GM23338 (cell line): ENCODE data around the gene TMEM121. TPM values are rescaled to one million over a fixed set of nuclear protein-coding genes. Genes with fewer than 3 reads are reported as not detected.

Experiments
- ATAC-seq: fragments of 200-7000 bp; cut with Tn5 transposase; 3 replicates; pipeline ENCODE4 v1.9.1; 2020
- DNase-seq: peaks from one replicate; pipeline ENCODE4 v3.0.0-alpha.2; 2015; ENCODE audit warnings: low spot score
- H2AFZ ChIP-seq: fragments of 200-600 bp; sonication (generic); 2 replicates; pipeline ENCODE4 v1.8.0; 2016; ENCODE audit warnings: antibody characterized with exemption, mild to moderate bottlenecking, moderate library complexity
- H3F3A ChIP-seq: fragments of 200-600 bp; sonication (generic); replicated peaks from 2 replicates; pipeline ENCODE4 v1.8.0; 2017; ENCODE audit warnings: antibody characterized with exemption, mixed run types, low read depth
- H3K27ac ChIP-seq: fragments of 200-600 bp; sonication (generic); 2 replicates; pipeline ENCODE4 v1.6.1; 2016; ENCODE audit warnings: low read depth
- H3K27me3 ChIP-seq: fragments of 200-600 bp; sonication (generic); 2 replicates; pipeline ENCODE4 v1.8.0; 2016; ENCODE audit warnings: mild to moderate bottlenecking, mixed run types, moderate library complexity; ENCODE audit not compliant: insufficient read depth
- H3K36me3 ChIP-seq: fragments of 200-600 bp; sonication (generic); 2 replicates; pipeline ENCODE4 v1.8.0; 2016; ENCODE audit warnings: mild to moderate bottlenecking; ENCODE audit not compliant: insufficient read depth
- H3K4me1 ChIP-seq: fragments of 200-600 bp; sonication (generic); 2 replicates; pipeline ENCODE4 v1.8.0; 2016; ENCODE audit warnings: mild to moderate bottlenecking, moderate library complexity; ENCODE audit not compliant: insufficient read depth
- H3K4me2 ChIP-seq: fragments of 200-600 bp; sonication (generic); 2 replicates; pipeline ENCODE4 v1.7.1; 2017; ENCODE audit warnings: mixed run types
- H3K4me3 ChIP-seq: fragments of 200-600 bp; sonication (generic); 2 replicates; pipeline ENCODE4 v1.6.1; 2016; ENCODE audit warnings: mixed run types
- H3K79me2 ChIP-seq: fragments of 200-600 bp; sonication (generic); replicated peaks from 2 replicates; pipeline ENCODE4 v1.8.0; 2017; ENCODE audit warnings: mild to moderate bottlenecking; ENCODE audit not compliant: insufficient read depth
- H3K9me2 ChIP-seq: fragments of 200-600 bp; sonication (generic); 2 replicates; pipeline ENCODE4 v1.8.0; 2017; ENCODE audit not compliant: insufficient read depth
- H4K20me1 ChIP-seq: fragments of 200-600 bp; sonication (generic); replicated peaks from 2 replicates; pipeline ENCODE4 v1.8.0; 2017; ENCODE audit warnings: mild to moderate bottlenecking; ENCODE audit not compliant: insufficient read depth
- H3K27ac Mint-ChIP-seq: 2 replicates; pipeline ENCODE4 v1.8.0; 2020; ENCODE audit warnings: inconsistent platforms, mild to moderate bottlenecking, moderate library complexity, mixed read lengths
- H3K27me3 Mint-ChIP-seq: 3 replicates; pipeline ENCODE4 v1.8.0; 2022; ENCODE audit warnings: low read depth, mild to moderate bottlenecking, moderate library complexity, mixed read lengths, inconsistent platforms; ENCODE audit not compliant: insufficient read depth, poor library complexity
- H3K36me3 Mint-ChIP-seq: 3 replicates; pipeline ENCODE4 v1.8.0; 2021; ENCODE audit warnings: low read depth, mild to moderate bottlenecking, inconsistent platforms, moderate library complexity, mixed read lengths
- H3K4me1 Mint-ChIP-seq: 3 replicates; pipeline ENCODE4 v1.8.0; 2020; ENCODE audit warnings: mild to moderate bottlenecking, inconsistent platforms, mixed read lengths
- H3K4me3 Mint-ChIP-seq: 3 replicates; pipeline ENCODE4 v1.8.0; 2021; ENCODE audit warnings: moderate library complexity, mild to moderate bottlenecking, inconsistent platforms, mixed read lengths
- H3K9me3 Mint-ChIP-seq: 3 replicates; pipeline ENCODE4 v1.8.0; 2020; ENCODE audit warnings: moderate library complexity, mild to moderate bottlenecking, inconsistent platforms, mixed read lengths
- EZH2 ChIP-seq: fragments of 200-600 bp; sonication (generic); IDR thresholded peaks from one replicate; pipeline ENCODE4 v1.8.0; 2017; ENCODE audit warnings: antibody characterized with exemption, mild to moderate bottlenecking, low read depth; ENCODE audit not compliant: unreplicated experiment
- EZH2phosphoT487 ChIP-seq: fragments of 200-600 bp; sonication (generic); IDR thresholded peaks from one replicate; pipeline ENCODE4 v1.8.1; 2018; ENCODE audit warnings: antibody characterized with exemption; ENCODE audit not compliant: unreplicated experiment
- JUNB ChIP-seq: IDR thresholded peaks from one replicate; pipeline ENCODE4 v1.6.1; 2016; ENCODE audit warnings: antibody characterized with exemption; ENCODE audit not compliant: unreplicated experiment
- polyA plus RNA-seq: library from polyadenylated mRNA; unstranded; fragments of >200 nt; fragmentation: Nextera tagmentation; extraction: Ambion mirVana; gene quantifications from 2 replicates; pipeline ENCODE4 v1.2.1, GENCODE V29; 2016
- total RNA-seq: library from RNA; depleted of rRNA; stranded (reverse); fragments of >200 nt; shearing (Covaris generic); gene quantifications from 2 replicates; pipeline ENCODE4 v1.2.3, GENCODE V29; 2014
- TF ChIP-seq, protein P1 (sequence below): IDR thresholded peaks from 2 replicates; pipeline ENCODE4 v1.6.1; 2016; ENCODE audit warnings: antibody characterized with exemption
- TF ChIP-seq, protein P2 (sequence below): fragments of 250-450 bp; sonication (Bioruptor Pico); IDR thresholded peaks from 2 replicates; pipeline ENCODE4 v1.5.0; 2020; ENCODE audit warnings: mild to moderate bottlenecking, moderate library complexity

The TMEM121 gene
- total and polyA plus RNA-seq, 2 experiments from 2014 or later, result 0.13 to 1.3 TPM

DNA sequence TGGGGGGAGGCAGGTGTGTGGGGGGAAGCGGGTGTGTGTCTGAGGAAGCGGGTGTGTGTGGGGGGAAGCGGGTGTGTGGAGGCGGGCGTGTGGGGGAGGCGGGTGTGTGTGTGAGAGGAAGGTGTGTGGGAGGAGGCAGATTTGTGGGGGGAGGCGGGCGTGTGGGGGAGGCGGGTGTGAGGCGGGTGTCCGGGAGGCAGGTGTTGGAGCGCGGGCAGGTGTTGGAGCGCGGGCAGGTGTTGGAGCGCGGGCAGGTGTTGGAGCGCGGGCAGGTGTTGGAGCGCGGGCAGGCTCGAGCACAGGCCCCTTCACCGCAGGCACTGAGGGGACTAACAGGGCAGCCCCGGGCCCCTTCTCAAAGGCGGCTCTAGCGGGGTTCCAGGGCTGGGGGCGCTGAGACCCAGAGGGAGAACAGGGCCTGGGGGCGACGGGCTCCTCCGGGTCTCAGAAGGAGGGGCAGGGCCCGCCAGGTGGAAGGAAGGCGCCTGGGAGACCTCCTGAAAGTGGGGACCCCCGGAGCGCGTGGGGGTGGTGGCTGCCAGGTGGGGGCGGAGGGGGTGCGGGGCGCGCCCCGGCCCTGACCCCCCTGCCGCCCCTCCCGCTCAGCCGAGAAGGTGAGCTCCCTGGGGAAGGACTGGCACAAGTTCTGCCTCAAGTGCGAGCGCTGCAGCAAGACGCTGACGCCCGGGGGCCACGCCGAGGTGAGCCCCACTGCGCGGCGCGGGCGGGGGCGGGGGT, 48.6 kb upstream of the TMEM121 start:
- peak overlapping the region; percentile 34; the same call in 1 of the 3 replicates for H3K4me3 Mint-ChIP-seq
- Histone ChIP-seq H3K4me1 (peaks cover 17% of the 10 kb centered on the region; the same call in 1 of the 2 replicates), H2AFZ (no peak overlapping the region), H3K27ac (no peak overlapping the region), H3F3A (0 out of 2 replicates have a peak, but pooled peaks cover 4% of the 10 kb centered on the region), H3K4me2 (peak overlapping the region; percentile 72), H4K20me1 (no peaks in the 10 kb centered on the region), H3K4me3 (peak overlapping the region; percentile 47), H3K36me3 (no peaks in the 10 kb centered on the region), H3K79me2 (no peaks in the 10 kb centered on the region), H3K9me2 (no peaks in the 10 kb centered on the region), H3K27me3 (peaks cover 81% of the 10 kb centered on the region)
- ATAC-seq, result no peak
- peaks cover 17% of the 10 kb centered on the region; the same call in 2 of the 3 replicates for H3K4me1 Mint-ChIP-seq
- no peaks in the 10 kb centered on the region for H3K36me3 Mint-ChIP-seq
- H3K27ac Mint-ChIP-seq, result no peak overlapping the region
- TF ChIP-seq EZH2 (peak; percentile 83), EZH2phosphoT487 (peak; percentile 54), JUNB (no peak)
- TF ChIP-seq, protein P1, sequence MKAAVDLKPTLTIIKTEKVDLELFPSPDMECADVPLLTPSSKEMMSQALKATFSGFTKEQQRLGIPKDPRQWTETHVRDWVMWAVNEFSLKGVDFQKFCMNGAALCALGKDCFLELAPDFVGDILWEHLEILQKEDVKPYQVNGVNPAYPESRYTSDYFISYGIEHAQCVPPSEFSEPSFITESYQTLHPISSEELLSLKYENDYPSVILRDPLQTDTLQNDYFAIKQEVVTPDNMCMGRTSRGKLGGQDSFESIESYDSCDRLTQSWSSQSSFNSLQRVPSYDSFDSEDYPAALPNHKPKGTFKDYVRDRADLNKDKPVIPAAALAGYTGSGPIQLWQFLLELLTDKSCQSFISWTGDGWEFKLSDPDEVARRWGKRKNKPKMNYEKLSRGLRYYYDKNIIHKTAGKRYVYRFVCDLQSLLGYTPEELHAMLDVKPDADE, result no peak
- no peaks in the 10 kb centered on the region for H3K9me3 Mint-ChIP-seq
- peaks cover 66% of the 10 kb centered on the region for H3K27me3 Mint-ChIP-seq
- peak; percentile 42 for DNase-seq

DNA sequence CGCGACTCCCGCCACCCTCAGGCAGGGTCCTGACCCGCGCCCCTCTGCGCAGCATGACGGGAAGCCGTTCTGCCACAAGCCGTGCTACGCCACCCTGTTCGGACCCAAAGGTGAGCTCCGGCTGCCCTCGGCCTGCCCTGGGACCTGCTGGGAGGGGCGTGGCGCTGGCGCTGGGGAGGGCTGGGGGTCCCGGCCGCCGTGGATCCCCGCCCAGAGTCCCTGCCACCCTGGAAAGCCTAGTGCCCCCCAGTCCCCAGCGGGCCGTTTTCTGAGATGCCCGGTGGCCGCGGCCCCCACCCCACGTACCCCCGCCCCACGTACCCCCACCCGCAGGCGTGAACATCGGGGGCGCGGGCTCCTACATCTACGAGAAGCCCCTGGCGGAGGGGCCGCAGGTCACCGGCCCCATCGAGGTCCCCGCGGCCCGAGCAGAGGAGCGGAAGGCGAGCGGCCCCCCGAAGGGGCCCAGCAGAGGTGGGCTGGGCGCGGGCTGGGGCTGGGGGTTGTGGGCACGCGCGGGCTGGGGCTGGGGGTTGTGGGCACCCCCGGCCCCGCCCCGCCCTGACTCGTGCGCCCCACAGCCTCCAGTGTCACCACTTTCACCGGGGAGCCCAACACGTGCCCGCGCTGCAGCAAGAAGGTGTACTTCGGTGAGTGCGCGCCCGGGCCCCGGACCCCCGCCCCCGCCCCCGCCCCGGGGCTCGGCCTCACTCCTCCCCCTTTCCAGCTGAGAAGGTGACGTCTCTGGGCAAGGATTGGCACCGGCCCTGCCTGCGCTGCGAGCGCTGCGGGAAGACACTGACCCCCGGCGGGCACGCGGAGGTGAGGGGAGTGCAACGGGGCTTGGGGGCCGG, 47.8 kb upstream of the TMEM121 start:
- H2AFZ ChIP-seq, result no peak overlapping the region
- H3K79me2 ChIP-seq, result no peaks in the 10 kb centered on the region
- H3F3A ChIP-seq, result 0 out of 2 replicates have a peak, but pooled peaks cover 4% of the 10 kb centered on the region
- Mint-ChIP-seq H3K4me1 (peaks cover 17% of the 10 kb centered on the region; the same call in 2 of the 3 replicates), H3K36me3 (no peaks in the 10 kb centered on the region), H3K4me3 (peak overlapping the region; percentile 56; the same call in 1 of the 3 replicates), H3K27ac (no peak overlapping the region), H3K27me3 (peaks cover 63% of the 10 kb centered on the region), H3K9me3 (no peaks in the 10 kb centered on the region)
- peaks cover 17% of the 10 kb centered on the region; the same call in 1 of the 2 replicates for H3K4me1 ChIP-seq
- peaks cover 83% of the 10 kb centered on the region for H3K27me3 ChIP-seq
- peak overlapping the region; percentile 47 for H3K4me3 ChIP-seq
- DNase-seq (peak; percentile 50), ATAC-seq (peak; percentile 1; the same call in 2 of the 3 replicates)
- no peaks in the 10 kb centered on the region for H3K36me3 ChIP-seq
- no peaks in the 10 kb centered on the region for H3K9me2 ChIP-seq
- no peaks in the 10 kb centered on the region for H4K20me1 ChIP-seq
- H3K4me2 ChIP-seq, result peak overlapping the region; percentile 72
- no peak overlapping the region for H3K27ac ChIP-seq
- TF ChIP-seq, protein P1, result no peak
- TF ChIP-seq, protein P2, sequence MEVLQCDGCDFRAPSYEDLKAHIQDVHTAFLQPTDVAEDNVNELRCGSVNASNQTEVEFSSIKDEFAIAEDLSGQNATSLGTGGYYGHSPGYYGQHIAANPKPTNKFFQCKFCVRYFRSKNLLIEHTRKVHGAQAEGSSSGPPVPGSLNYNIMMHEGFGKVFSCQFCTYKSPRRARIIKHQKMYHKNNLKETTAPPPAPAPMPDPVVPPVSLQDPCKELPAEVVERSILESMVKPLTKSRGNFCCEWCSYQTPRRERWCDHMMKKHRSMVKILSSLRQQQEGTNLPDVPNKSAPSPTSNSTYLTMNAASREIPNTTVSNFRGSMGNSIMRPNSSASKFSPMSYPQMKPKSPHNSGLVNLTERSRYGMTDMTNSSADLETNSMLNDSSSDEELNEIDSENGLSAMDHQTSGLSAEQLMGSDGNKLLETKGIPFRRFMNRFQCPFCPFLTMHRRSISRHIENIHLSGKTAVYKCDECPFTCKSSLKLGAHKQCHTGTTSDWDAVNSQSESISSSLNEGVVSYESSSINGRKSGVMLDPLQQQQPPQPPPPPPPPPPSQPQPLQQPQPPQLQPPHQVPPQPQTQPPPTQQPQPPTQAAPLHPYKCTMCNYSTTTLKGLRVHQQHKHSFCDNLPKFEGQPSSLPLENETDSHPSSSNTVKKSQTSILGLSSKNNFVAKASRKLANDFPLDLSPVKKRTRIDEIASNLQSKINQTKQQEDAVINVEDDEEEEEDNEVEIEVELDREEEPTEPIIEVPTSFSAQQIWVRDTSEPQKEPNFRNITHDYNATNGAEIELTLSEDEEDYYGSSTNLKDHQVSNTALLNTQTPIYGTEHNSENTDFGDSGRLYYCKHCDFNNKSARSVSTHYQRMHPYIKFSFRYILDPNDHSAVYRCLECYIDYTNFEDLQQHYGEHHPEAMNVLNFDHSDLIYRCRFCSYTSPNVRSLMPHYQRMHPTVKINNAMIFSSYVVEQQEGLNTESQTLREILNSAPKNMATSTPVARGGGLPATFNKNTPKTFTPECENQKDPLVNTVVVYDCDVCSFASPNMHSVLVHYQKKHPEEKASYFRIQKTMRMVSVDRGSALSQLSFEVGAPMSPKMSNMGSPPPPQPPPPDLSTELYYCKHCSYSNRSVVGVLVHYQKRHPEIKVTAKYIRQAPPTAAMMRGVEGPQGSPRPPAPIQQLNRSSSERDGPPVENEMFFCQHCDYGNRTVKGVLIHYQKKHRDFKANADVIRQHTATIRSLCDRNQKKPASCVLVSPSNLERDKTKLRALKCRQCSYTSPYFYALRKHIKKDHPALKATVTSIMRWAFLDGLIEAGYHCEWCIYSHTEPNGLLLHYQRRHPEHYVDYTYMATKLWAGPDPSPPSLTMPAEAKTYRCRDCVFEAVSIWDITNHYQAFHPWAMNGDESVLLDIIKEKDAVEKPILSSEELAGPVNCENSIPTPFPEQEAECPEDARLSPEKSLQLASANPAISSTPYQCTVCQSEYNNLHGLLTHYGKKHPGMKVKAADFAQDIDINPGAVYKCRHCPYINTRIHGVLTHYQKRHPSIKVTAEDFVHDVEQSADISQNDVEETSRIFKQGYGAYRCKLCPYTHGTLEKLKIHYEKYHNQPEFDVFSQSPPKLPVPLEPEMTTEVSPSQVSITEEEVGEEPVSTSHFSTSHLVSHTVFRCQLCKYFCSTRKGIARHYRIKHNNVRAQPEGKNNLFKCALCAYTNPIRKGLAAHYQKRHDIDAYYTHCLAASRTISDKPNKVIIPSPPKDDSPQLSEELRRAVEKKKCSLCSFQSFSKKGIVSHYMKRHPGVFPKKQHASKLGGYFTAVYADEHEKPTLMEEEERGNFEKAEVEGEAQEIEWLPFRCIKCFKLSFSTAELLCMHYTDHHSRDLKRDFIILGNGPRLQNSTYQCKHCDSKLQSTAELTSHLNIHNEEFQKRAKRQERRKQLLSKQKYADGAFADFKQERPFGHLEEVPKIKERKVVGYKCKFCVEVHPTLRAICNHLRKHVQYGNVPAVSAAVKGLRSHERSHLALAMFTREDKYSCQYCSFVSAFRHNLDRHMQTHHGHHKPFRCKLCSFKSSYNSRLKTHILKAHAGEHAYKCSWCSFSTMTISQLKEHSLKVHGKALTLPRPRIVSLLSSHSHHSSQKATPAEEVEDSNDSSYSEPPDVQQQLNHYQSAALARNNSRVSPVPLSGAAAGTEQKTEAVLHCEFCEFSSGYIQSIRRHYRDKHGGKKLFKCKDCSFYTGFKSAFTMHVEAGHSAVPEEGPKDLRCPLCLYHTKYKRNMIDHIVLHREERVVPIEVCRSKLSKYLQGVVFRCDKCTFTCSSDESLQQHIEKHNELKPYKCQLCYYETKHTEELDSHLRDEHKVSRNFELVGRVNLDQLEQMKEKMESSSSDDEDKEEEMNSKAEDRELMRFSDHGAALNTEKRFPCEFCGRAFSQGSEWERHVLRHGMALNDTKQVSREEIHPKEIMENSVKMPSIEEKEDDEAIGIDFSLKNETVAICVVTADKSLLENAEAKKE (CRISPR knock-in tag), result no peak
